Bronchial epithelial cell (primary cell): Measurements from ENCODE around the gene PSEN1. TPM values are rescaled to one million over a fixed set of nuclear protein-coding genes. Genes with fewer than 3 reads are reported as not detected.

Experiments
- DNase-seq: peaks from one replicate; pipeline ENCODE4 v3.0.0-alpha.2; 2010; ENCODE audit warnings: low read depth
- FAIRE-seq: peaks from 2 replicates; lab custom pipeline; 2011; peaks lifted over from hg19 to GRCh38; lab: Jason Lieb, UNC
- H3K27me3 ChIP-seq: 2 replicates; pipeline ENCODE4 v1.5.1; 2011; ENCODE audit warnings: low read length; ENCODE audit not compliant: control insufficient read depth, insufficient read depth
- H3K36me3 ChIP-seq: 2 replicates; pipeline ENCODE4 v1.5.1; 2011; ENCODE audit warnings: low read length; ENCODE audit not compliant: control insufficient read depth, insufficient read depth
- H3K4me3 ChIP-seq: 2 replicates; pipeline ENCODE4 v1.5.1; 2011; ENCODE audit warnings: mild to moderate bottlenecking, low read depth, low read length, control low read depth
- CTCF ChIP-seq: IDR thresholded peaks from 2 replicates; pipeline ENCODE4 v1.5.1; 2011; ENCODE audit warnings: mild to moderate bottlenecking, moderate library complexity, low read length, control low read depth, inconsistent platforms; ENCODE audit not compliant: insufficient read depth, severe bottlenecking
- total RNA-seq: library from RNA; depleted of rRNA; stranded (reverse); fragments of >200 nt; gene quantifications from 2 replicates; pipeline ENCODE4 v1.2.1, GENCODE V29; 2014

PSEN1 gene
- total RNA-seq, 1 donor from 2014 or later, result 86.1 TPM

DNA sequence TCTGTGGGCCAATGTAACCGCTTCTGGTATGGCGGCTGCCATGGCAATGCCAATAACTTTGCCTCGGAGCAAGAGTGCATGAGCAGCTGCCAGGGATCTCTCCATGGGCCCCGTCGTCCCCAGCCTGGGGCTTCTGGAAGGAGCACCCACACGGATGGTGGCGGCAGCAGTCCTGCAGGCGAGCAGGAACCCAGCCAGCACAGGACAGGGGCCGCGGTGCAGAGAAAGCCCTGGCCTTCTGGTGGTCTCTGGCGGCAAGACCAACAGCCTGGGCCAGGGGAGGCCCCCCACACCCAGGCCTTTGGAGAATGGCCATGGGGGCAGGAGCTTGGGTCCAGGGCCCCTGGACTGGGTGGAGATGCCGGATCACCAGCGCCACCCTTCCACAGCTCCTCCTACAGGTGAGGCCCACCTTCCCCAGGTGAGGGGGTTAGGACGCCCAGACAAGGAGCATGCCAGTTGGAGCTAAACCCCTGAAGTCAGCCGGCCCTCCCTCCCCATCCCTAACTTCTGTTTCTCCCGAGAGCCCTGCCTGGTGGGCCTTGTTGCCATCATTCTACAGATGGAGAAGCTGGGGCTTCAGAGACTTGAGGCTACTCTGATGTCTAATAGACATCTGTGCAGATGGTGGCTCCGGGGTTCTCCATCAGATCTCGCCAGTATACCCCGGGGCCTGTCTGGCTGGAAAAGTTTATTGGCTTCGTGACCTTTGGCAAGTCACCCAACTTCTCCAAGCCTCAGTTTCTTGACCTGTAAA is 126.3 kb downstream of the PSEN1 start:
- DNase-seq, result no peak
- no peak overlapping the region for H3K4me3 ChIP-seq
- no peak for TF ChIP-seq CTCF
- no peaks in the 10 kb centered on the region for H3K27me3 ChIP-seq
- H3K36me3 ChIP-seq, result peaks cover 10% of the 10 kb centered on the region
- FAIRE-seq, result no peak

GRCh38 chr14:73263606-73264005 is 127.3 kb downstream of the PSEN1 start:
- no peak for TF ChIP-seq CTCF
- Histone ChIP-seq H3K4me3 (no peak overlapping the region), H3K27me3 (no peaks in the 10 kb centered on the region), H3K36me3 (peaks cover 10% of the 10 kb centered on the region)
- FAIRE-seq (no peak), DNase-seq (no peak)

- H3K4me3 ChIP-seq, result no peak overlapping the region
- DNase-seq (no peak), FAIRE-seq (no peak)
- no peak for TF ChIP-seq CTCF
- H3K27me3 ChIP-seq, result no peaks in the 10 kb centered on the region
- H3K36me3 ChIP-seq, result peaks cover 8% of the 10 kb centered on the region
Observed at GRCh38 chr14:73264080-73264884, 128.0 kb downstream of the PSEN1 start.

- no peaks in the 10 kb centered on the region for H3K27me3 ChIP-seq
- TF ChIP-seq CTCF, result no peak
- DNase-seq, result no peak
- no peak for FAIRE-seq
- no peak overlapping the region for H3K4me3 ChIP-seq
- H3K36me3 ChIP-seq, result peaks cover 8% of the 10 kb centered on the region
Observed at GRCh38 chr14:73264885-73265720, 128.8 kb downstream of the PSEN1 start.

GRCh38 chr14:73265721-73266046 is 129.4 kb downstream of the PSEN1 start:
- Histone ChIP-seq H3K36me3 (peaks cover 7% of the 10 kb centered on the region), H3K4me3 (no peak overlapping the region), H3K27me3 (no peaks in the 10 kb centered on the region)
- no peak for TF ChIP-seq CTCF
- FAIRE-seq (no peak), DNase-seq (no peak)
